ENCODE measurements around the gene NR5A2.

DNA sequence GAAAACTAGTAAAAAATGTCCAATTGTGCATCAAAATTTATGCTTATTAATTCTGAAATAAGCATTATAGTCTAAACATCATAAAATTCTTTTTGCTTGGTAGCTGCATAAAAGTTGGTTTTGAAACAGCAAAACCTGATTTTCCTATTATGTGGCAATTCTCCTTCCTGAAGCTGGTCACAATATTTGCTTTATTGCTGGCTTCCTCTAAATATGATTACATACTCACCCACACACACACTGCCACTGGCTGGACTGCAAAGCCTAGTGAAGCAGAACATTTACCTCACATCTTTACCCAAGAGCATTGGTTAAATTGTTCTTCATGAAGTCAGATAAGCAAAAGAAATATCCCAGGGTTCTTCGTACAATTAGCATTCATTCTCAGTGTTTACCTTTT is 103.0 kb downstream of the NR5A2 start:
- no peak for TF ChIP-seq CTCF (IDR thresholded peaks at IDR 0.05)
- TF ChIP-seq ZFX (IDR thresholded peaks at IDR 0.05; ENCODE audit: borderline replicate concordance) = no peak

Measured in 22Rv1 (cell line).